H1 (cell line): ENCODE data around the gene AAK1. TPM values are rescaled to one million over a fixed set of nuclear protein-coding genes. Genes with fewer than 3 reads are reported as not detected.
A peak's percentile ranks its signal among the peaks of the same experiment; 100 is the strongest.

Source experiments
- CTCF ChIA-PET: fragments of 300-600 bp; sonication (Branson Sonifier 250); formaldehyde crosslinking; loops from one replicate; lab custom pipeline; 2021; ENCODE audit not compliant: partially characterized antibody; lab: Charles Lee
- POLR2A ChIA-PET: fragments of 300-600 bp; sonication (Branson Sonifier 250); formaldehyde crosslinking; loops from one replicate; lab custom pipeline; 2021; ENCODE audit warnings: inconsistent platforms; ENCODE audit not compliant: partially characterized antibody; lab: Charles Lee
- DNase-seq, 2 experiments: peaks; one replicate each; pipeline versions ENCODE4 v3.0.0 to v3.0.0-alpha.2; 2010 to 2022; ENCODE audit warnings: low spot score in 2 of 2, low read depth in 1 of 2, mixed read lengths in 1 of 2
- FAIRE-seq: peaks from 2 replicates; lab custom pipeline; 2011; peaks lifted over from hg19 to GRCh38; lab: Jason Lieb, UNC
- H2AFZ ChIP-seq: 2 replicates; pipeline ENCODE4 v1.8.1; 2012; ENCODE audit warnings: low read length, inconsistent platforms
- H2AK5ac ChIP-seq: 2 replicates; pipeline ENCODE4 v1.6.1; 2013; ENCODE audit warnings: low read depth, low read length
- H2BK120ac ChIP-seq: replicated peaks from 2 replicates; pipeline ENCODE3; 2013; ENCODE audit warnings: low read depth, low read length, inconsistent platforms
- H2BK12ac ChIP-seq: 2 replicates; pipeline ENCODE4 v1.6.1; 2013; ENCODE audit warnings: low read depth, low read length
- H2BK15ac ChIP-seq: 2 replicates; pipeline ENCODE4 v1.6.1; 2013; ENCODE audit warnings: low read length
- H2BK20ac ChIP-seq: 2 replicates; pipeline ENCODE4 v1.6.1; 2013; ENCODE audit warnings: low read length
- H2BK5ac ChIP-seq: 2 replicates; pipeline ENCODE4 v1.6.1; 2013; ENCODE audit warnings: low read depth, low read length
- H3K14ac ChIP-seq: 2 replicates; pipeline ENCODE4 v1.6.1; 2013; ENCODE audit warnings: inconsistent platforms; ENCODE audit not compliant: insufficient read length
- H3K18ac ChIP-seq: 2 replicates; pipeline ENCODE4 v1.6.1; 2013; ENCODE audit warnings: low read length; ENCODE audit errors: extremely low read depth
- H3K23ac ChIP-seq: 2 replicates; pipeline ENCODE4 v1.6.1; 2013; ENCODE audit warnings: inconsistent platforms; ENCODE audit not compliant: insufficient read length
- H3K23me2 ChIP-seq: 2 replicates; pipeline ENCODE4 v1.6.1; 2013; ENCODE audit warnings: low read depth, low read length
- H3K27ac ChIP-seq: 2 replicates; pipeline ENCODE4 v1.6.1; 2011; ENCODE audit warnings: low read depth, low read length, inconsistent platforms
- H3K27me3 ChIP-seq, 4 experiments: replicated peaks in 1 of 4; 1 replicate in 1 of 4; 2 replicates in 3 of 4; pipeline versions ENCODE4 v1.6.1 to v1.8.1; 2011 to 2013; ENCODE audit warnings: low read length in 3 of 4, mild to moderate bottlenecking in 3 of 4, inconsistent platforms in 2 of 4, mixed read lengths in 2 of 4, moderate library complexity in 1 of 4; ENCODE audit not compliant: control insufficient read depth in 3 of 4, insufficient read depth in 3 of 4; ENCODE audit errors: extremely low read depth in 1 of 4
- H3K36me3 ChIP-seq, 4 experiments: 2 replicates each; pipeline versions ENCODE4 v1.6.1 to v1.8.1; 2011 to 2013; ENCODE audit warnings: mild to moderate bottlenecking in 4 of 4, low read length in 3 of 4, moderate library complexity in 2 of 4, control low read depth in 1 of 4, inconsistent platforms in 1 of 4; ENCODE audit not compliant: insufficient read depth in 4 of 4, control insufficient read depth in 2 of 4
- H3K4ac ChIP-seq: replicated peaks from 2 replicates; pipeline ENCODE3; 2013; ENCODE audit warnings: low read length, low read depth, mixed read lengths, inconsistent platforms; ENCODE audit not compliant: insufficient read length
- H3K4me1 ChIP-seq, 4 experiments: replicated peaks in 1 of 4; 1 replicate in 1 of 4; 2 replicates in 3 of 4; pipeline versions ENCODE4 v1.6.1 to v1.8.1; 2011 to 2013; ENCODE audit warnings: low read length in 3 of 4, inconsistent platforms in 2 of 4, mixed read lengths in 1 of 4; ENCODE audit not compliant: insufficient read depth in 4 of 4, control insufficient read depth in 3 of 4
- H3K4me2 ChIP-seq, 2 experiments: 2 replicates each; pipeline versions ENCODE4 v1.6.1 to v1.8.1; 2011 to 2013; ENCODE audit warnings: low read depth in 2 of 2, low read length in 2 of 2, control low read depth in 1 of 2, inconsistent platforms in 1 of 2, mild to moderate bottlenecking in 1 of 2; ENCODE audit not compliant: insufficient read depth in 1 of 2
- H3K4me3 ChIP-seq, 4 experiments: fragments of 200-600, 300-600 bp in 1 of 4; sonication (generic), shearing (Covaris generic), sonication (Bioruptor Twin) in 1 of 4; 2 replicates each; pipeline versions ENCODE4 v1.5.1 to v1.8.1; 2011 to 2016; ENCODE audit warnings: low read length in 4 of 4, low read depth in 3 of 4, control low read depth in 2 of 4, inconsistent platforms in 2 of 4, mild to moderate bottlenecking in 2 of 4, mixed read lengths in 1 of 4, moderate library complexity in 1 of 4; ENCODE audit not compliant: insufficient read depth in 2 of 4; ENCODE audit errors: extremely low read depth in 1 of 4
- H3K56ac ChIP-seq: replicated peaks from 2 replicates; pipeline ENCODE3; 2013; ENCODE audit warnings: low read depth, mild to moderate bottlenecking, mixed read lengths, low read length, inconsistent platforms; ENCODE audit not compliant: insufficient read length
- H3K79me1 ChIP-seq: 2 replicates; pipeline ENCODE4 v1.6.1; 2013; ENCODE audit warnings: low read depth, low read length, control low read depth
- H3K79me2 ChIP-seq, 2 experiments: 2 replicates each; pipeline versions ENCODE4 v1.6.1 to v1.8.1; 2012 to 2013; ENCODE audit warnings: low read length in 2 of 2, mild to moderate bottlenecking in 2 of 2, inconsistent platforms in 1 of 2; ENCODE audit not compliant: insufficient read depth in 2 of 2, control insufficient read depth in 1 of 2
- H3K9ac ChIP-seq, 4 experiments: replicated peaks in 1 of 4; 1 replicate in 1 of 4; 2 replicates in 3 of 4; pipeline versions ENCODE4 v1.6.1 to v1.8.1; 2011 to 2013; ENCODE audit warnings: low read depth in 3 of 4, low read length in 3 of 4, control low read depth in 2 of 4, mild to moderate bottlenecking in 2 of 4, moderate library complexity in 2 of 4, inconsistent platforms in 1 of 4; ENCODE audit errors: extremely low read depth in 1 of 4
- H3K9me3 ChIP-seq, 2 experiments: 2 replicates each; pipeline versions ENCODE4 v1.6.1 to v1.8.1; 2012 to 2013; ENCODE audit warnings: mild to moderate bottlenecking in 2 of 2, moderate library complexity in 2 of 2, control low read depth in 1 of 2, inconsistent platforms in 1 of 2, low read depth in 1 of 2, low read length in 1 of 2, mixed read lengths in 1 of 2; ENCODE audit not compliant: insufficient read depth in 2 of 2
- H4K20me1 ChIP-seq, 2 experiments: replicated peaks in 1 of 2; 2 replicates each; pipeline versions ENCODE3 to v1.8.1; 2011 to 2013; ENCODE audit warnings: inconsistent platforms in 2 of 2, low read length in 2 of 2, mild to moderate bottlenecking in 1 of 2; ENCODE audit not compliant: insufficient read depth in 2 of 2, control insufficient read depth in 1 of 2
- H4K5ac ChIP-seq: 2 replicates; pipeline ENCODE4 v1.6.1; 2013; ENCODE audit warnings: low read length, low read depth, mixed read lengths, inconsistent platforms; ENCODE audit not compliant: insufficient read length
- H4K8ac ChIP-seq: 2 replicates; pipeline ENCODE4 v1.8.0; 2013; ENCODE audit warnings: mild to moderate bottlenecking, moderate library complexity, low read length, inconsistent platforms; ENCODE audit not compliant: insufficient read depth; ENCODE audit errors: extremely low read depth
- H4K91ac ChIP-seq: replicated peaks from 2 replicates; pipeline ENCODE3; 2013; ENCODE audit warnings: low read length, mixed read lengths, inconsistent platforms; ENCODE audit not compliant: insufficient read length
- BRCA1 ChIP-seq: IDR thresholded peaks from 2 replicates; pipeline ENCODE4 v1.6.1; 2012; ENCODE audit warnings: low read depth, low read length, improper control_type of control experiment
- CREB1 ChIP-seq: IDR thresholded peaks from 2 replicates; pipeline ENCODE4 v1.6.1; 2012; ENCODE audit warnings: inconsistent platforms
- CTBP2 ChIP-seq: IDR thresholded peaks from 2 replicates; pipeline ENCODE4 v1.7.0; 2011; ENCODE audit warnings: borderline replicate concordance, mild to moderate bottlenecking, moderate library complexity, mixed read lengths, low read length; ENCODE audit not compliant: insufficient read depth, insufficient read length
- FOSL1 ChIP-seq: IDR thresholded peaks from 2 replicates; pipeline ENCODE4 v1.6.1; 2011; ENCODE audit warnings: mild to moderate bottlenecking, low read depth, low read length, moderate library complexity; ENCODE audit not compliant: insufficient read depth
- HDAC6 ChIP-seq: IDR thresholded peaks from one replicate; pipeline ENCODE4 v1.7.1; 2012; ENCODE audit warnings: low read depth, mild to moderate bottlenecking, inconsistent platforms, low read length, moderate library complexity
- RAD21 ChIP-seq, 2 experiments: IDR thresholded peaks in 1 of 2; conservative IDR thresholded peaks in 1 of 2; 2 replicates each; pipeline ENCODE4 v1.6.1; 2011; ENCODE audit warnings: low read depth in 2 of 2, low read length in 2 of 2, improper control_type of control experiment in 1 of 2, inconsistent platforms in 1 of 2, mild to moderate bottlenecking in 1 of 2, moderate library complexity in 1 of 2
- SRF ChIP-seq: IDR thresholded peaks from 2 replicates; pipeline ENCODE4 v1.6.1; 2011; ENCODE audit warnings: mild to moderate bottlenecking, low read depth, low read length, moderate library complexity
- WGBS, 2 experiments: shearing (Covaris generic) in 1 of 2; methylation state at CpG; one replicate each; pipeline versions ENCODE4 v1.1.6 to v1.1.7; 2013 to 2015; ENCODE audit warnings: low lambda C conversion rate in 2 of 2, mixed read lengths in 2 of 2, inconsistent platforms in 1 of 2, low coverage in 1 of 2, missing lambda C conversion rate in 1 of 2; ENCODE audit not compliant: insufficient replicate concordance in 2 of 2, insufficient coverage in 1 of 2, insufficient read length in 1 of 2; ENCODE audit errors: extremely low coverage in 1 of 2, missing lambda C conversion rate in 1 of 2; 5-methylcytosine and 5-hydroxymethylcytosine counted together
- polyA plus RNA-seq, 7 experiments: library from polyadenylated mRNA; depleted of rRNA in 3 of 7; stranded (reverse) in 5 of 7; unstranded in 2 of 7; fragments of >200 nt in 5 of 7; fragments of 200-250 nt in 2 of 7; gene quantifications; 1 replicate in 5 of 7; 2 replicates in 1 of 7; 4 replicates in 1 of 7; pipeline versions ENCODE4 v1.2.1 to v1.2.3, GENCODE V29; 2011 to 2013; ENCODE audit warnings: missing spikeins in 2 of 7, mixed read lengths in 2 of 7
- total RNA-seq: library from RNA; stranded (reverse); fragmentation: NEBNext Ultra II Directional; extraction: Animal tissue kit (Norgen Biotek cat#: 25700); gene quantifications from 2 replicates; pipeline ENCODE4 v1.2.1, GENCODE V29; 2021
- TF ChIP-seq, protein P1 (sequence below): IDR thresholded peaks from 2 replicates; pipeline ENCODE4 v1.6.1; 2012; ENCODE audit warnings: low read length, inconsistent platforms
- TF ChIP-seq, protein P2 (sequence below), 3 experiments: IDR thresholded peaks; 1 replicate in 2 of 3; 2 replicates in 1 of 3; pipeline versions ENCODE4 v1.5.1 to v1.6.1; 2011; ENCODE audit warnings: low read length in 3 of 3, mild to moderate bottlenecking in 3 of 3, inconsistent platforms in 2 of 3, low read depth in 1 of 3, moderate library complexity in 1 of 3; ENCODE audit not compliant: insufficient read depth in 1 of 3; ENCODE audit errors: control extremely low read depth in 1 of 3

AAK1 gene
- total and polyA plus RNA-seq, 2 of the 8 experiments (the other 6 are each of a cell fraction or from before 2014, with no cell fraction given), result 10.0 to 40.5 TPM

DNA sequence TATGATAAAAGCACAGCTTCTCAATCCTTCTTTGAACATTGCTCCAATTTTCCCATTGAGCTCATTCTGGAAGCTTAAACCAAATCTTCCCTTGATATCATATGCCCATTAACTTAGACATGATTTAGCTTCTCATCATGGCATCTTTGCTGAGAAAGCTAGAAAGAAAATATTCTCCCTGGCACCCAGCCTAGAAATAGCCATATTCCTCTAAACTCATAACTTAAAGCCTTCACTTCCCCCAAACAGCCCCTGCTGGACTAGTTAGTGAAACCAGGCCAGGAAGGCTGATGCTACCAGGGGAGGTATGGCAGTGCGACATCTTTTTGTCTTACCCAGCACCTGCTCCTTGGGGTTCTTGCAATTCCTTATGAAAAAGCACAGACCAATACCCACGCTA lies 4.3 kb downstream of the AAK1 start:
- no peak overlapping the region for H3K27ac ChIP-seq
- H2BK20ac ChIP-seq, result no peak overlapping the region
- DNase-seq (no peak), FAIRE-seq (no peak)
- no peaks in the 10 kb centered on the region for H3K36me3 ChIP-seq
- H3K79me1 ChIP-seq, result peaks cover 5% of the 10 kb centered on the region; the same call in 1 of the 2 replicates
- H3K4ac ChIP-seq, result no peak overlapping the region
- no peaks in the 10 kb centered on the region for H3K9me3 ChIP-seq
- H3K23ac ChIP-seq, result no peak overlapping the region
- peaks cover 1 to 2% of the 10 kb centered on the region in 2 experiments for H4K20me1 ChIP-seq
- no peaks in the 10 kb centered on the region for H3K27me3 ChIP-seq
- no peak overlapping the region for H3K56ac ChIP-seq
- no peak overlapping the region for H2AFZ ChIP-seq
- 90% methylated on average over 2 of the region's 2 CpGs; no CpG with 5 or more reads in 1 of the 2 experiments for WGBS, 2 experiments
- CTCF ChIA-PET, result interaction anchor here (0.9 to 3.5 kb wide), 4 partner anchors 11 to 202 kb away, joined by 3 to 18 read pairs (median 4); no protein-coding TSS in a partner anchor
- H4K5ac ChIP-seq, result no peak overlapping the region
- no peak overlapping the region for H4K91ac ChIP-seq
- H3K4me2 ChIP-seq, result peak overlapping the region in 1 of 2 experiments; percentile 26; a peak in 1 of 4 replicates
- H3K4me1 ChIP-seq, result peaks cover 0 to 17% (median 9%) of the 10 kb centered on the region in 4 experiments; a peak in 4 of 7 replicates
- H4K8ac ChIP-seq, result no peak overlapping the region
- POLR2A ChIA-PET, result interaction anchor here (0.6 to 1.3 kb wide), 2 partner anchors 39 to 79 kb away, joined by 3 to 6 read pairs; no protein-coding TSS in a partner anchor
- no peak overlapping the region for H2BK12ac ChIP-seq
- H2BK5ac ChIP-seq, result no peak overlapping the region
- no peak overlapping the region for H2BK15ac ChIP-seq
- peaks cover 8 to 81% of the 10 kb centered on the region in 2 experiments; a peak in 3 of 4 replicates for H3K79me2 ChIP-seq
- peaks cover 4% of the 10 kb centered on the region for H3K23me2 ChIP-seq
- no peak overlapping the region for H3K18ac ChIP-seq
- no peak overlapping the region for H3K4me3 ChIP-seq
- no peak overlapping the region for H2AK5ac ChIP-seq
- no peak overlapping the region for H3K9ac ChIP-seq
- H3K14ac ChIP-seq, result no peak overlapping the region
- H2BK120ac ChIP-seq, result no peak overlapping the region
- no peak for TF ChIP-seq SRF
- TF ChIP-seq CREB1, result no peak
- TF ChIP-seq HDAC6, result no peak
- no peak for TF ChIP-seq BRCA1
- TF ChIP-seq CTBP2, result no peak
- TF ChIP-seq, protein P1, sequence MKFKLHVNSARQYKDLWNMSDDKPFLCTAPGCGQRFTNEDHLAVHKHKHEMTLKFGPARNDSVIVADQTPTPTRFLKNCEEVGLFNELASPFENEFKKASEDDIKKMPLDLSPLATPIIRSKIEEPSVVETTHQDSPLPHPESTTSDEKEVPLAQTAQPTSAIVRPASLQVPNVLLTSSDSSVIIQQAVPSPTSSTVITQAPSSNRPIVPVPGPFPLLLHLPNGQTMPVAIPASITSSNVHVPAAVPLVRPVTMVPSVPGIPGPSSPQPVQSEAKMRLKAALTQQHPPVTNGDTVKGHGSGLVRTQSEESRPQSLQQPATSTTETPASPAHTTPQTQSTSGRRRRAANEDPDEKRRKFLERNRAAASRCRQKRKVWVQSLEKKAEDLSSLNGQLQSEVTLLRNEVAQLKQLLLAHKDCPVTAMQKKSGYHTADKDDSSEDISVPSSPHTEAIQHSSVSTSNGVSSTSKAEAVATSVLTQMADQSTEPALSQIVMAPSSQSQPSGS, result no peak
- TF ChIP-seq FOSL1, result no peak
- TF ChIP-seq, protein P2, sequence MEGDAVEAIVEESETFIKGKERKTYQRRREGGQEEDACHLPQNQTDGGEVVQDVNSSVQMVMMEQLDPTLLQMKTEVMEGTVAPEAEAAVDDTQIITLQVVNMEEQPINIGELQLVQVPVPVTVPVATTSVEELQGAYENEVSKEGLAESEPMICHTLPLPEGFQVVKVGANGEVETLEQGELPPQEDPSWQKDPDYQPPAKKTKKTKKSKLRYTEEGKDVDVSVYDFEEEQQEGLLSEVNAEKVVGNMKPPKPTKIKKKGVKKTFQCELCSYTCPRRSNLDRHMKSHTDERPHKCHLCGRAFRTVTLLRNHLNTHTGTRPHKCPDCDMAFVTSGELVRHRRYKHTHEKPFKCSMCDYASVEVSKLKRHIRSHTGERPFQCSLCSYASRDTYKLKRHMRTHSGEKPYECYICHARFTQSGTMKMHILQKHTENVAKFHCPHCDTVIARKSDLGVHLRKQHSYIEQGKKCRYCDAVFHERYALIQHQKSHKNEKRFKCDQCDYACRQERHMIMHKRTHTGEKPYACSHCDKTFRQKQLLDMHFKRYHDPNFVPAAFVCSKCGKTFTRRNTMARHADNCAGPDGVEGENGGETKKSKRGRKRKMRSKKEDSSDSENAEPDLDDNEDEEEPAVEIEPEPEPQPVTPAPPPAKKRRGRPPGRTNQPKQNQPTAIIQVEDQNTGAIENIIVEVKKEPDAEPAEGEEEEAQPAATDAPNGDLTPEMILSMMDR (IDR thresholded peaks at IDR 0.05; ENCODE audit: control extremely low read depth in 1 of 3, insufficient read depth in 1 of 3, low read depth in 1 of 3, low read length in 3 of 3), result no peak
- no peak for TF ChIP-seq RAD21 (IDR thresholded peaks at IDR 0.05 in 1 of 2, conservative IDR thresholded peaks at IDR 0.05 in 1 of 2; ENCODE audit: low read depth in 2 of 2, low read length in 2 of 2)
